ENCODE results near the gene PSORS1C2. TPM values are rescaled to one million over a fixed set of nuclear protein-coding genes. Genes with fewer than 3 reads are reported as not detected.
"Not testable (repeated sequence)": the region's sequence is repeated elsewhere in the genome, so short reads cannot be mapped to it uniquely, and the experiment has no call there.

The PSORS1C2 gene
- not detected for total RNA-seq

GRCh38 chr6:31138982-31139381 lies at the start of gene PSORS1C2:
PSORS1C2 (minus strand) TSS chr6:31139066; CDS start chr6:31139026, 40 bp downstream.
- Histone ChIP-seq H3K4me1 (peaks cover 0 to 4% of the 10 kb centered on the region in 2 donors), H3K9me3 (no peaks in the 10 kb centered on the region), H3K27me3 (no peaks in the 10 kb centered on the region), H3K36me3 (no peaks in the 10 kb centered on the region), H3K4me3 (no peak within 1 kb of the TSS), H3K27ac (no peak within 1 kb of the TSS)
- no peak for TF ChIP-seq POLR2A (IDR thresholded peaks at IDR 0.05)
- no peak for TF ChIP-seq CTCF (IDR thresholded peaks at IDR 0.05)
- intact Hi-C loops (cut with DNase I; ENCODE audit: low total_unique reads), result loop anchor here (5.0 kb wide), 1 partner anchor 228 kb away; no protein-coding TSS in a partner anchor
- no peak for DNase-seq

- no peaks in the 10 kb centered on the region for H3K9me3 ChIP-seq
- H3K36me3 ChIP-seq, result no peaks in the 10 kb centered on the region
- TF ChIP-seq CTCF (IDR thresholded peaks at IDR 0.05), result no peak
- no peak for TF ChIP-seq POLR2A (IDR thresholded peaks at IDR 0.05)
- H3K4me3 ChIP-seq, result no peak overlapping the region
- no peak for DNase-seq
- no peaks in the 10 kb centered on the region for H3K4me1 ChIP-seq
- intact Hi-C loops (cut with DNase I; ENCODE audit: low total_unique reads), result no loop called here
- H3K27me3 ChIP-seq, result no peaks in the 10 kb centered on the region
- no peak overlapping the region for H3K27ac ChIP-seq
These were observed 48.9 kb upstream of the PSORS1C2 start for GRCh38 chr6:31187780-31188194.

GRCh38 chr6:31186052-31186734 lies 47.3 kb upstream of the PSORS1C2 start:
- intact Hi-C loops (cut with DNase I; ENCODE audit: low total_unique reads), result no loop called here
- Histone ChIP-seq H3K9me3 (no peaks in the 10 kb centered on the region), H3K4me3 (no peak overlapping the region), H3K27ac (peak overlapping the region; percentile 37 to 53), H3K27me3 (no peaks in the 10 kb centered on the region), H3K36me3 (no peaks in the 10 kb centered on the region), H3K4me1 (no peaks in the 10 kb centered on the region)
- peak in 1 of 2 donors; percentile 41 for DNase-seq
- TF ChIP-seq POLR2A (IDR thresholded peaks at IDR 0.05) (no peak), CTCF (IDR thresholded peaks at IDR 0.05) (no peak)

GRCh38 chr6:31185695-31186051 lies 46.8 kb upstream of the PSORS1C2 start:
- intact Hi-C loops (cut with DNase I; ENCODE audit: low total_unique reads); DNase-seq; H3K27me3 ChIP-seq; H3K36me3 ChIP-seq; H3K4me1 ChIP-seq; H3K4me3 ChIP-seq; H3K9me3 ChIP-seq: not testable (repeated sequence)
- peak overlapping the region; percentile 37 to 53 for H3K27ac ChIP-seq

GRCh38 chr6:31183859-31184258 lies 45.0 kb upstream of the PSORS1C2 start:
- H3K36me3 ChIP-seq; H3K4me1 ChIP-seq; H3K27ac ChIP-seq; H3K27me3 ChIP-seq; DNase-seq; H3K9me3 ChIP-seq; H3K4me3 ChIP-seq; intact Hi-C loops (cut with DNase I; ENCODE audit: low total_unique reads): not testable (repeated sequence)

- H3K4me3 ChIP-seq; DNase-seq; H3K27ac ChIP-seq; intact Hi-C loops (cut with DNase I; ENCODE audit: low total_unique reads); H3K4me1 ChIP-seq; H3K27me3 ChIP-seq; H3K9me3 ChIP-seq; H3K36me3 ChIP-seq: not testable (repeated sequence)
These were observed 44.4 kb upstream of the PSORS1C2 start for GRCh38 chr6:31183287-31183686.

GRCh38 chr6:31180500-31180899 lies 41.6 kb upstream of the PSORS1C2 start:
- Histone ChIP-seq H3K4me1 (no peaks in the 10 kb centered on the region), H3K4me3 (peak overlapping the region in 1 of 2 donors; percentile 6), H3K27me3 (no peaks in the 10 kb centered on the region), H3K36me3 (no peaks in the 10 kb centered on the region), H3K27ac (no peak overlapping the region), H3K9me3 (no peaks in the 10 kb centered on the region)
- DNase-seq, result peak; percentile 33 to 66
- intact Hi-C loops (cut with DNase I; ENCODE audit: low total_unique reads), result no loop called here
- TF ChIP-seq POLR2A (IDR thresholded peaks at IDR 0.05), result no peak
- no peak for TF ChIP-seq CTCF (IDR thresholded peaks at IDR 0.05)
